ENCODE results near the gene USP48.

Gene USP48

GRCh38 chr1:21662426-21663247 is 120.3 kb downstream of the USP48 start:
- no peaks in the 10 kb centered on the region for H3K9me3 ChIP-seq (ENCODE audit: insufficient read depth, low read depth, low read length)
- H3K9ac ChIP-seq (ENCODE audit: low read depth, low read length), result no peak overlapping the region
- no peaks in the 10 kb centered on the region for H3K36me3 ChIP-seq (ENCODE audit: insufficient read depth, low read depth, low read length)
- no peak overlapping the region for H3K27ac ChIP-seq (ENCODE audit: low read length)
- H3K4me3 ChIP-seq (ENCODE audit: low read length), result no peak overlapping the region
- peaks cover 37% of the 10 kb centered on the region for H3K27me3 ChIP-seq (ENCODE audit: insufficient read depth, low read length)
- no peaks in the 10 kb centered on the region for H3K4me1 ChIP-seq (ENCODE audit: insufficient read depth, low read length)

DNA sequence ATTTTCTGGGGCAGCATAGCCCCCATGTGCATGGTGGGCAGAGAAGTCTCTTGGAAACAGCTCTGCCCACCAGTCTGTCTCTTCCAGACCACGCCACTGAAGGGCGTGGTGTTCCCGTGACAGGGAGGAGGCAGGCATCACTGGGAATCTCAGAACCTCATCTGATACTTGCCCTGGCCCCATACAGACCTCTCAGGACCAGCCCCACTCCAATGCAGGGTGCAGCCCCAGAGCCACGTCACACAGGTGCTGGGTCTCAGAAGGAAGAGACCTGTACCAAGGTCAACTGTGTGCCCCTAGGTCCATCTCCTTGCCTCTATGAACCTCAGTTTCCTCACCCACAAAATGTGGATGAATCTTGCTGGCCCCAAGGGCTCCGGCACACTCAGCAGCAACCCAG is 121.1 kb downstream of the USP48 start:
- Histone ChIP-seq H3K4me1 (ENCODE audit: insufficient read depth, low read length) (no peaks in the 10 kb centered on the region), H3K36me3 (ENCODE audit: insufficient read depth, low read depth, low read length) (no peaks in the 10 kb centered on the region)

DNA sequence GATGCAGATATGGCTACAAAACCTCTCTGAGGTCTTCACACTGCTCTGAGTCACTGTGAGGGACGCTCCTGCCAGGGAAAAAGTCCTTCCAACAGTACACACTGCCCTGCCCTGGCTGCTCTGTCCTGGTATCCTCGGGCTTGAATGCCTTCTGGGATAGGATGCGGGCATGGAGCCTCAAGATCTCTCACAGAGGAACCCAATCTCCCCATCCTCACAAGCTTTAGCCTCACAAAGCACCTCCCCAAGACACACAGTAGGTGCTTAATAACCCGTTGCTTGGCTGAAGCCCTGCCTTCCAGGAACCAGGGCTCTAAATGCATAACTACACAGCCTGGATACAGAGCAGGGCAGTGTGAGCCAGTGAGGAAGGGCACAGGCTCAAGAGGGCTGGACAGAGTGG is 123.0 kb downstream of the USP48 start:
- Histone ChIP-seq H3K27me3 (ENCODE audit: insufficient read depth, low read length) (peaks cover 27% of the 10 kb centered on the region), H3K4me3 (ENCODE audit: low read length) (peak overlapping the region; percentile 75), H3K4me1 (ENCODE audit: insufficient read depth, low read length) (no peaks in the 10 kb centered on the region), H3K27ac (ENCODE audit: low read length) (no peak overlapping the region), H3K9me3 (ENCODE audit: insufficient read depth, low read depth, low read length) (no peaks in the 10 kb centered on the region), H3K9ac (ENCODE audit: low read depth, low read length) (peak overlapping the region; percentile 53; the same call in 1 of the 2 replicates), H3K36me3 (ENCODE audit: insufficient read depth, low read depth, low read length) (no peaks in the 10 kb centered on the region)

More for the DNA sequence above, 121.1 kb downstream of the USP48 start:
- no peak overlapping the region for H3K27ac ChIP-seq (ENCODE audit: low read length)
- peaks cover 30% of the 10 kb centered on the region for H3K27me3 ChIP-seq (ENCODE audit: insufficient read depth, low read length)
- H3K9ac ChIP-seq (ENCODE audit: low read depth, low read length), result no peak overlapping the region
- no peaks in the 10 kb centered on the region for H3K9me3 ChIP-seq (ENCODE audit: insufficient read depth, low read depth, low read length)
- H3K4me3 ChIP-seq (ENCODE audit: low read length), result no peak overlapping the region

DNA sequence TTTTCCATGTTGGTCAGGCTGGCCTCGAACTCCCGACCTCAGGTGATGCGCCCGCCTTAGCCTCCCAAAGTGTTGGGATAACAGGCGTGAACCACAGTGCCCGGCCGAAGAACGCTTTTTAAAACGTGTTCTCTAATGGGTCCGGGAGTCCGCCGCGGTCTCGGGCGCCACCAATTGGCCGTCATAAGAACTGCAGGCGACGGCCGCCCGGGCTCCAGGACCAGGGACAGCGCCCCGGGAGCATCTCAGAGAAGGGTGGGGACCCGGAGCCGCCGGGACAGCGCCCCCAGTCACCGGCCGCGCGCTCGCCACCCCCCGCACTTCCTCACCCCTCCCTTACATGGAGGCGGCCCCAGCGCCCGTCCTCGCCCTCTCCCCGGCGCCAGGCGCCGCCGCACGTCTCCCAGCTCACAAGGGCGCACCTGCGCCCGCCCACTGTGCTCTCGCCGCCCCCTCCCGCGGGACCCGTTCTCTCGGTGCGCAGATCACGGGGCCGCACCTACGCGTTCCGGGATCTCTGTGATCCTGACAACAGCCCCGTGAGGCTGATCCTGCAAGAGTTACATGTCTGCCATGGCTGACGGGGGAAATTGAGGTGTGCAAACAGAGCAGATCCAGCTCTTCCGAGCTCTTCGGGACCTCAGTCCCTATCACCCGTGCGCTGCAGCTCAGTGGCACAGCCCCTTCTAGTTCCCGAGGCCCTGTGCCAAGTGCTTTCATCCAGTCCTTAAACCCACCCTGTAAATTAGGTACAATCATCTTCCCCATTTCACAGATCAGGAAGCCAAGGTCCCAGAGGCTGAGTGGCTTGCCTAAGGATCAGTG is 123.6 kb downstream of the USP48 start:
- Histone ChIP-seq H3K9ac (ENCODE audit: low read depth, low read length) (peak overlapping the region; percentile 53; the same call in 1 of the 2 replicates), H3K4me3 (ENCODE audit: low read length) (peak overlapping the region; percentile 75), H3K27ac (ENCODE audit: low read length) (no peak overlapping the region)

GRCh38 chr1:21657456-21658190 is 125.3 kb downstream of the USP48 start:
- H3K27ac ChIP-seq (ENCODE audit: low read length), result no peak overlapping the region
- no peaks in the 10 kb centered on the region for H3K4me1 ChIP-seq (ENCODE audit: insufficient read depth, low read length)
- no peak overlapping the region for H3K9ac ChIP-seq (ENCODE audit: low read depth, low read length)
- H3K9me3 ChIP-seq (ENCODE audit: insufficient read depth, low read depth, low read length), result no peaks in the 10 kb centered on the region
- no peak overlapping the region for H3K4me3 ChIP-seq (ENCODE audit: low read length)
- peaks cover 34% of the 10 kb centered on the region for H3K27me3 ChIP-seq (ENCODE audit: insufficient read depth, low read length)
- no peaks in the 10 kb centered on the region for H3K36me3 ChIP-seq (ENCODE audit: insufficient read depth, low read depth, low read length)

More for the DNA sequence above, 123.6 kb downstream of the USP48 start:
- H3K36me3 ChIP-seq (ENCODE audit: insufficient read depth, low read depth, low read length), result no peaks in the 10 kb centered on the region
- H3K27me3 ChIP-seq (ENCODE audit: insufficient read depth, low read length), result peaks cover 27% of the 10 kb centered on the region
- H3K9me3 ChIP-seq (ENCODE audit: insufficient read depth, low read depth, low read length), result no peaks in the 10 kb centered on the region
- no peaks in the 10 kb centered on the region for H3K4me1 ChIP-seq (ENCODE audit: insufficient read depth, low read length)

DNA sequence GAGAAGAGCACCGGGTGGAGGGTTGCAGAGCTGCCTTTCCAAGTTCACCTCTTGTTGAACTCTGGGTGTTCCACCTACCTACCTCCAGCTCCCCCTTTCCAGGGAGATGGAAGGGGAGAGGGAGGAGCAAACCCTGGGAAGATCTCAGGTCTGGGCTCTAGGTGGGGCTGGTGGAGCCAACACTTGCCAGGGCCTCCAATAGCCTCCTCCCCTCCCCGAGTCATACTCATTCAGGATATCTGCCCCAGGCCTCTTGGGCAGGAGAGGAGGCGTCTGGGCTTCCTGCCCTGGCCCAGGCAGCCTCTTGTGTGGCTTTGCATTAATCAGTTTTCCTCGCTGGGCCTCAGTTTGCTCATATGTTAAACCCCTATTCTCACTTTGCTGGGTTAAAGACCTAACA is 127.2 kb downstream of the USP48 start:
- peaks cover 37% of the 10 kb centered on the region for H3K27me3 ChIP-seq (ENCODE audit: insufficient read depth, low read length)
- no peaks in the 10 kb centered on the region for H3K9me3 ChIP-seq (ENCODE audit: insufficient read depth, low read depth, low read length)
- H3K27ac ChIP-seq (ENCODE audit: low read length), result no peak overlapping the region
- H3K36me3 ChIP-seq (ENCODE audit: insufficient read depth, low read depth, low read length), result no peaks in the 10 kb centered on the region
- H3K4me1 ChIP-seq (ENCODE audit: insufficient read depth, low read length), result no peaks in the 10 kb centered on the region
- no peak overlapping the region for H3K9ac ChIP-seq (ENCODE audit: low read depth, low read length)
- no peak overlapping the region for H3K4me3 ChIP-seq (ENCODE audit: low read length)

DNA sequence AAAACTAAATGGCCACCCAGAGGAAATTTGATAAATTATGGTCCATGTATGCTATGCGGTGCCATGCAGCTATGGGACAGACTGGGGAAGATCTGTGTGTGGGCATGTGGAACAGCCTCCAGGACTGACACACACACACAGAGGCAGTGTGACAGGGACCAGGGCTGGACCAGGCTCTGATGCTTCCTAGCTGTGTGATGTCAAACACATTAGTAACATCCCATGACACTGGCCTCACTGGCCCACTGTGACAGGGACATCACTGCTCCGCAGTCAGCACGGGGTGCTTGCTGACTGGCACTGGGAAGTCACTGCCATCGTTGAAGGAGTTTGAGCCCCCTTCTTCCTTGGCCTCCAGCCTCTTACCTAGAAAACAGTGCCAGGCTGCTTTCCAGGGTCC is 127.7 kb downstream of the USP48 start:
- Histone ChIP-seq H3K27me3 (ENCODE audit: insufficient read depth, low read length) (peaks cover 37% of the 10 kb centered on the region), H3K36me3 (ENCODE audit: insufficient read depth, low read depth, low read length) (no peaks in the 10 kb centered on the region), H3K4me3 (ENCODE audit: low read length) (no peak overlapping the region), H3K27ac (ENCODE audit: low read length) (no peak overlapping the region), H3K9ac (ENCODE audit: low read depth, low read length) (no peak overlapping the region), H3K4me1 (ENCODE audit: insufficient read depth, low read length) (no peaks in the 10 kb centered on the region), H3K9me3 (ENCODE audit: insufficient read depth, low read depth, low read length) (no peaks in the 10 kb centered on the region)

- no peaks in the 10 kb centered on the region for H3K9me3 ChIP-seq (ENCODE audit: insufficient read depth, low read depth, low read length)
- no peaks in the 10 kb centered on the region for H3K4me1 ChIP-seq (ENCODE audit: insufficient read depth, low read length)
- H3K27me3 ChIP-seq (ENCODE audit: insufficient read depth, low read length), result peaks cover 34% of the 10 kb centered on the region
- no peaks in the 10 kb centered on the region for H3K36me3 ChIP-seq (ENCODE audit: insufficient read depth, low read depth, low read length)
- no peak overlapping the region for H3K27ac ChIP-seq (ENCODE audit: low read length)
- no peak overlapping the region for H3K9ac ChIP-seq (ENCODE audit: low read depth, low read length)
- no peak overlapping the region for H3K4me3 ChIP-seq (ENCODE audit: low read length)
These were observed 128.7 kb downstream of the USP48 start for GRCh38 chr1:21654209-21654608.

DNA sequence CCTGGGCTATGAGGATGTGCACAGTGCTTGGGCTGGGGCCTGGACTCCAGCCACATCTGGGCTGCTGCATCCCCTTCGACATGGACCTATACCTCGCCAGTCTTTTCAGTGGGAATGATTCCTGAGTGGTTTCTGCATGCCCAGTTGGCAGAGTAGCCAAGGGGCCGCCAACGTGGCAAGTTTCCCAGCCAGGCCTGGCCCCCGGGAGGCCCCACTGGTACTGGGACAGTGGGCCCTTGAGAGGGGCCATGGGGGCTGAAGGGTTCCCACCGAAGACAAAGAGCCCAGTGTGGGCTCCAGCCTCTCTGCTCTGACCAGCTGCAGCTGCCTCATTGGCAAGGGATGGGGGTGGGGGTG is 129.2 kb downstream of the USP48 start:
- Histone ChIP-seq H3K27me3 (ENCODE audit: insufficient read depth, low read length) (peaks cover 34% of the 10 kb centered on the region), H3K4me1 (ENCODE audit: insufficient read depth, low read length) (no peaks in the 10 kb centered on the region), H3K36me3 (ENCODE audit: insufficient read depth, low read depth, low read length) (no peaks in the 10 kb centered on the region), H3K27ac (ENCODE audit: low read length) (no peak overlapping the region), H3K4me3 (ENCODE audit: low read length) (no peak overlapping the region), H3K9ac (ENCODE audit: low read depth, low read length) (no peak overlapping the region), H3K9me3 (ENCODE audit: insufficient read depth, low read depth, low read length) (no peaks in the 10 kb centered on the region)

DNA sequence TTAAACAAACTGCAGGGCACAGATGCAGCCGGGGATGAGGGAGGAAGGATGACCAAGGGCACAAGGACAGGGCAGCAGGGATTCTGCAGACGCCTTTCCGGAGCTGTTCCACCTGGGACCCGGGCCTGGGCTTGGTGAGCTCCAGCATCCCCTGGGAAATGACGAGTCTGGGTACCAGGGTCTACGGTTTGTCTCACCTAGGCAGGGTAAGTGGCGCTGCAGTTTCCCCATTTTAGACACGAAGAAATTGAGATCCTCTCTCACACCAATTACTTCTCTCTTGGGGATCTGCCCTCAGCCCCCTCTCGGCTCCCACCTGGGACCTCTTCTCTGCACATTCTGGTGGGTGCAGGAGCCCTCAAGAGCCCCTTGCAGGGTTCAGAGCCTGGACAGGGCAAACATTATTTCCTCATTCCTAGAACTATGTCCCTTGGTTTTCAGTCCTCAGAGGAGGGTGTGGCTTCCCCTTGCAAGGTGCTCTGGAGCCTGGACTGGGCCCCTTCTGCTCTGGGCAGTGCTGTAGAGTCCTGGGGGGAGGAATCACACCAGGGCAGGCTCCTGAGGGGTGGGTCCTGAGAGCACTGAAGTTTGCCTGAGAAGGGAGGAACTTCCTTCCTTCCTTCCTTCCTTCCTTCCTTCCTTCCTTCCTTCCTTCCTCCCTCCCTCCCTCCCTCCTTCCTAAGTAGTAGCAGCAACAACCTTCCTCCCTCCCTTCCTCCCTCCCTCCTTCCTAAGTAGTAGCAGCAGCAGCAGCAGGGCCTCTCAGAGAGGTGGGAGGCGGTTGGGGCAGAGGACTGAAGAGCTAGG is 129.8 kb downstream of the USP48 start:
- Histone ChIP-seq H3K4me3 (ENCODE audit: low read length) (no peak overlapping the region), H3K27ac (ENCODE audit: low read length) (no peak overlapping the region), H3K9ac (ENCODE audit: low read depth, low read length) (no peak overlapping the region), H3K36me3 (ENCODE audit: insufficient read depth, low read depth, low read length) (no peaks in the 10 kb centered on the region), H3K27me3 (ENCODE audit: insufficient read depth, low read length) (peaks cover 34% of the 10 kb centered on the region), H3K9me3 (ENCODE audit: insufficient read depth, low read depth, low read length) (no peaks in the 10 kb centered on the region), H3K4me1 (ENCODE audit: insufficient read depth, low read length) (no peaks in the 10 kb centered on the region)
